Neural cell (in vitro differentiated cells): Measurements from ENCODE around the gene ART1. TPM values are rescaled to one million over a fixed set of nuclear protein-coding genes. Genes with fewer than 3 reads are reported as not detected.

Source experiments
- H2AFZ ChIP-seq: fragments of 200-600, 300-800 bp; sonication (generic), shearing (Covaris generic); 2 replicates; pipeline ENCODE4 v1.6.0; 2014; ENCODE audit warnings: low read depth, mild to moderate bottlenecking, antibody characterized with exemption, low read length, moderate library complexity
- H3F3A ChIP-seq: fragments of 200-600 bp; shearing (Covaris generic); 2 replicates; pipeline ENCODE4 v1.6.1; 2016; ENCODE audit warnings: mild to moderate bottlenecking, moderate library complexity, mixed read lengths, antibody characterized with exemption, low read length; ENCODE audit not compliant: insufficient read depth, poor library complexity, severe bottlenecking
- H3K27ac ChIP-seq: fragments of 200-600, 300-800 bp; sonication (generic), shearing (Covaris generic); 2 replicates; pipeline ENCODE4 v1.5.1; 2014; ENCODE audit warnings: mild to moderate bottlenecking, low read length, moderate library complexity
- H3K27me3 ChIP-seq: fragments of 300-800, 200-600 bp; sonication (generic), shearing (Covaris generic); 2 replicates; pipeline ENCODE4 v1.6.0; 2014; ENCODE audit warnings: mild to moderate bottlenecking, low read depth, low read length, moderate library complexity; ENCODE audit not compliant: insufficient read depth
- H3K36me3 ChIP-seq: fragments of 300-800, 200-600 bp; sonication (generic), shearing (Covaris generic); 2 replicates; pipeline ENCODE4 v1.5.1; 2014; ENCODE audit warnings: mild to moderate bottlenecking, antibody characterized with exemption, low read length, moderate library complexity; ENCODE audit not compliant: insufficient read depth
- H3K4me2 ChIP-seq: fragments of 300-800, 200-600 bp; sonication (generic), shearing (Covaris generic); 2 replicates; pipeline ENCODE4 v1.6.0; 2014; ENCODE audit warnings: mild to moderate bottlenecking, low read length
- H3K4me3 ChIP-seq: fragments of 300-800, 200-600 bp; sonication (generic), shearing (Covaris generic); 2 replicates; pipeline ENCODE4 v1.5.1; 2014; ENCODE audit warnings: mild to moderate bottlenecking, low read length, moderate library complexity
- H3K79me2 ChIP-seq: fragments of 200-600 bp; shearing (Covaris generic); replicated peaks from 2 replicates; pipeline ENCODE4 v1.6.0; 2014; ENCODE audit warnings: mild to moderate bottlenecking, low read length, moderate library complexity; ENCODE audit not compliant: insufficient read depth
- H3K9ac ChIP-seq: fragments of 300-800, 200-600 bp; sonication (generic), shearing (Covaris generic); 2 replicates; pipeline ENCODE4 v1.6.1; 2016; ENCODE audit warnings: mild to moderate bottlenecking, low read length, mixed read lengths
- H3K9me2 ChIP-seq: fragments of 200-600 bp; shearing (Covaris generic); 2 replicates; pipeline ENCODE4 v1.6.1; 2016; ENCODE audit warnings: mild to moderate bottlenecking, low read length, mixed read lengths; ENCODE audit not compliant: insufficient read depth
- H3K9me3 ChIP-seq: fragments of 200-600, 300-800 bp; sonication (generic), shearing (Covaris generic); 2 replicates; pipeline ENCODE4 v1.6.1; 2016; ENCODE audit warnings: mild to moderate bottlenecking, mixed run types, low read length, moderate library complexity, mixed read lengths
- H4K20me1 ChIP-seq: fragments of 200-600 bp; shearing (Covaris generic); 2 replicates; pipeline ENCODE4 v1.6.1; 2016; ENCODE audit warnings: mild to moderate bottlenecking, mixed run types; ENCODE audit not compliant: insufficient read depth
- EP300 ChIP-seq: fragments of 450-650 bp; conservative IDR thresholded peaks from 2 replicates; pipeline ENCODE4 v1.6.1; 2014; ENCODE audit warnings: antibody characterized with exemption, mild to moderate bottlenecking, moderate library complexity; ENCODE audit not compliant: poor library complexity, severe bottlenecking
- EZH2 ChIP-seq: fragments of 200-600, 300-800 bp; shearing (Covaris generic), sonication (generic); IDR thresholded peaks from 2 replicates; pipeline ENCODE4 v1.6.1; 2014; ENCODE audit warnings: antibody characterized with exemption, low read length, borderline replicate concordance, mild to moderate bottlenecking; ENCODE audit not compliant: insufficient read depth, poor library complexity, severe bottlenecking
- MXI1 ChIP-seq: fragments of 450-650 bp; conservative IDR thresholded peaks from 2 replicates; pipeline ENCODE4 v1.6.1; 2014; ENCODE audit warnings: antibody characterized with exemption, mild to moderate bottlenecking; ENCODE audit not compliant: poor library complexity, severe bottlenecking
- POLR2AphosphoS5 ChIP-seq: IDR thresholded peaks from 2 replicates; pipeline ENCODE4 v1.6.1; 2012
- RAD21 ChIP-seq: fragments of 450-650 bp; conservative IDR thresholded peaks from 2 replicates; pipeline ENCODE4 v1.6.1; 2014; ENCODE audit warnings: antibody characterized with exemption, mild to moderate bottlenecking, moderate library complexity
- TAF1 ChIP-seq: IDR thresholded peaks from 2 replicates; pipeline ENCODE4 v1.6.1; 2012; ENCODE audit warnings: low read depth
- polyA plus RNA-seq: library from polyadenylated mRNA; depleted of rRNA; stranded (reverse); fragments of >200 nt; gene quantifications from 2 replicates; pipeline ENCODE4 v1.2.3, GENCODE V29; 2014
- TF ChIP-seq, protein P1 (sequence below): IDR thresholded peaks from 2 replicates; pipeline ENCODE4 v1.6.1; 2012; ENCODE audit warnings: borderline replicate concordance
- TF ChIP-seq, protein P2 (sequence below): fragments of 450-650 bp; IDR thresholded peaks from 2 replicates; pipeline ENCODE4 v1.5.1; 2014; ENCODE audit warnings: antibody characterized with exemption, mild to moderate bottlenecking, moderate library complexity; ENCODE audit not compliant: poor library complexity, severe bottlenecking

Gene ART1
- polyA plus RNA-seq, 1 donor from 2014 or later: not detected

DNA sequence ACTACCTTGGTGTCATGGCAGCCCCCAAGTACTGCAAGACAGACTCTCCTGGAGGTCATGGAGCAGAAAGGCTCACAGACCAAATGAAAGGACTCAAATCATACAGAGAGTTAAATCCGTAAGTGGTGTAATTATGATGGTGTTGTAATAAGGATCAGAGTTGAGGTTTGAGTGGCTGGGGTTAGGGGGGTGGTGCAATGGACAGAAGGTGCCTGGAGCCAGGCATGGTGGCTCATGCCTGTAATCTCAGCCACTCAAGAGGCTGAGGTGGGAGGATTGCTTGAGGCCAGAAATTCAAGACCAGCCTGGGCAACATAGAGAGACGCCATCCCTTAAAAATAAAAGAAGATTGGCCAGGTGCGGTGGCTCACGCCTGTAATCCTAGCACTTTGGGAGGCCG is 21.8 kb upstream of the ART1 start:
- no peak for TF ChIP-seq EZH2
- no peaks in the 10 kb centered on the region for H3K79me2 ChIP-seq
- no peak overlapping the region for H3K9ac ChIP-seq
- H3K36me3 ChIP-seq: no peaks in the 10 kb centered on the region
- H3K4me2 ChIP-seq: no peak overlapping the region
- no peaks in the 10 kb centered on the region for H3K9me3 ChIP-seq
- H3K27me3 ChIP-seq: no peaks in the 10 kb centered on the region
- H3K9me2 ChIP-seq: no peaks in the 10 kb centered on the region
- no peak overlapping the region for H3K27ac ChIP-seq
- no peaks in the 10 kb centered on the region for H3F3A ChIP-seq
- H3K4me3 ChIP-seq: no peak overlapping the region
- H4K20me1 ChIP-seq: no peaks in the 10 kb centered on the region
- H2AFZ ChIP-seq: no peak overlapping the region

DNA sequence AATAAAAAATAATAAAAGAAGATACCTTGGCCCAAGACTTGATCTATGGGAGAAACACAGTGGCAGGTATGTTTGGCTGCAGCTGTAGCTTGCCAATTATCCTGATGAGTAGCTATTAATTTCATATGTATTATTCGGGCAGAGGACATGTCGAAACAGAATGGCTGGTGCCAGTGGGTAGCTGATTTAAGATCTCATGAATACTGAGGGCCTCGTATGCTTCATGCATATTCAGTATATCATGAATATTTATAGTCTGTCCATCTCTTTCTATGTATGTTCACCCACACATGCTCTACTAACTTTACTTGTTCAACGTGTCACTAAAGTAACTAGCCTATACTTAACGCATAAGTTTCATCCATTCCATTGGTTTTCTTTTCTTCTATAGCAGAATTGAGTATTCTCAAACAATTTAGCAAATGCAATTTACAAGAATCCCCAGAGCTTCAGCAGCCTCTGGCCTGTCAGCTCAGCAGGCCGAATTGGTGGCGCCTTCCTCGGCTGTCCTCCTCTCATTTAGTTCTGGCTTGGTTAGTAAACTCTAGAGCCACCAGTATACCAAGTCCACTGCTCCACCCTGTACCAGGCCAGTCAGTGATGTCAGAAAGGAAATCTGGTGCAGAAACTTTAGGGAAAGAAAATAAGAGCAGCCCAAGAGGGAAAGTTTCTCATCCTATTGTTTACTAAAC is 21.0 kb upstream of the ART1 start:
- H3K79me2 ChIP-seq: no peaks in the 10 kb centered on the region
- H3K9me3 ChIP-seq: no peaks in the 10 kb centered on the region
- H3K27me3 ChIP-seq: no peaks in the 10 kb centered on the region
- no peaks in the 10 kb centered on the region for H4K20me1 ChIP-seq
- H3F3A ChIP-seq: no peaks in the 10 kb centered on the region
- H3K4me2 ChIP-seq: no peak overlapping the region
- H3K36me3 ChIP-seq: no peaks in the 10 kb centered on the region
- TF ChIP-seq RAD21: no peak
- TF ChIP-seq EP300: no peak
- TF ChIP-seq, protein P1, sequence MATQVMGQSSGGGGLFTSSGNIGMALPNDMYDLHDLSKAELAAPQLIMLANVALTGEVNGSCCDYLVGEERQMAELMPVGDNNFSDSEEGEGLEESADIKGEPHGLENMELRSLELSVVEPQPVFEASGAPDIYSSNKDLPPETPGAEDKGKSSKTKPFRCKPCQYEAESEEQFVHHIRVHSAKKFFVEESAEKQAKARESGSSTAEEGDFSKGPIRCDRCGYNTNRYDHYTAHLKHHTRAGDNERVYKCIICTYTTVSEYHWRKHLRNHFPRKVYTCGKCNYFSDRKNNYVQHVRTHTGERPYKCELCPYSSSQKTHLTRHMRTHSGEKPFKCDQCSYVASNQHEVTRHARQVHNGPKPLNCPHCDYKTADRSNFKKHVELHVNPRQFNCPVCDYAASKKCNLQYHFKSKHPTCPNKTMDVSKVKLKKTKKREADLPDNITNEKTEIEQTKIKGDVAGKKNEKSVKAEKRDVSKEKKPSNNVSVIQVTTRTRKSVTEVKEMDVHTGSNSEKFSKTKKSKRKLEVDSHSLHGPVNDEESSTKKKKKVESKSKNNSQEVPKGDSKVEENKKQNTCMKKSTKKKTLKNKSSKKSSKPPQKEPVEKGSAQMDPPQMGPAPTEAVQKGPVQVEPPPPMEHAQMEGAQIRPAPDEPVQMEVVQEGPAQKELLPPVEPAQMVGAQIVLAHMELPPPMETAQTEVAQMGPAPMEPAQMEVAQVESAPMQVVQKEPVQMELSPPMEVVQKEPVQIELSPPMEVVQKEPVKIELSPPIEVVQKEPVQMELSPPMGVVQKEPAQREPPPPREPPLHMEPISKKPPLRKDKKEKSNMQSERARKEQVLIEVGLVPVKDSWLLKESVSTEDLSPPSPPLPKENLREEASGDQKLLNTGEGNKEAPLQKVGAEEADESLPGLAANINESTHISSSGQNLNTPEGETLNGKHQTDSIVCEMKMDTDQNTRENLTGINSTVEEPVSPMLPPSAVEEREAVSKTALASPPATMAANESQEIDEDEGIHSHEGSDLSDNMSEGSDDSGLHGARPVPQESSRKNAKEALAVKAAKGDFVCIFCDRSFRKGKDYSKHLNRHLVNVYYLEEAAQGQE: no peak
- TF ChIP-seq MXI1: no peak
- no peak for TF ChIP-seq POLR2AphosphoS5
- no peak for TF ChIP-seq TAF1
- H3K27ac ChIP-seq: no peak overlapping the region
- H2AFZ ChIP-seq: no peak overlapping the region
- H3K9me2 ChIP-seq: no peaks in the 10 kb centered on the region
- no peak overlapping the region for H3K9ac ChIP-seq
- H3K4me3 ChIP-seq: no peak overlapping the region

- H3K4me2 ChIP-seq: no peak overlapping the region
- TF ChIP-seq RAD21 (no peak), TAF1 (no peak), MXI1 (no peak), POLR2AphosphoS5 (no peak)
- TF ChIP-seq, protein P1: no peak
- TF ChIP-seq, protein P2, sequence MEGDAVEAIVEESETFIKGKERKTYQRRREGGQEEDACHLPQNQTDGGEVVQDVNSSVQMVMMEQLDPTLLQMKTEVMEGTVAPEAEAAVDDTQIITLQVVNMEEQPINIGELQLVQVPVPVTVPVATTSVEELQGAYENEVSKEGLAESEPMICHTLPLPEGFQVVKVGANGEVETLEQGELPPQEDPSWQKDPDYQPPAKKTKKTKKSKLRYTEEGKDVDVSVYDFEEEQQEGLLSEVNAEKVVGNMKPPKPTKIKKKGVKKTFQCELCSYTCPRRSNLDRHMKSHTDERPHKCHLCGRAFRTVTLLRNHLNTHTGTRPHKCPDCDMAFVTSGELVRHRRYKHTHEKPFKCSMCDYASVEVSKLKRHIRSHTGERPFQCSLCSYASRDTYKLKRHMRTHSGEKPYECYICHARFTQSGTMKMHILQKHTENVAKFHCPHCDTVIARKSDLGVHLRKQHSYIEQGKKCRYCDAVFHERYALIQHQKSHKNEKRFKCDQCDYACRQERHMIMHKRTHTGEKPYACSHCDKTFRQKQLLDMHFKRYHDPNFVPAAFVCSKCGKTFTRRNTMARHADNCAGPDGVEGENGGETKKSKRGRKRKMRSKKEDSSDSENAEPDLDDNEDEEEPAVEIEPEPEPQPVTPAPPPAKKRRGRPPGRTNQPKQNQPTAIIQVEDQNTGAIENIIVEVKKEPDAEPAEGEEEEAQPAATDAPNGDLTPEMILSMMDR: no peak
- H3K27ac ChIP-seq: no peak overlapping the region
- no peaks in the 10 kb centered on the region for H3K9me2 ChIP-seq
- H3K79me2 ChIP-seq: no peaks in the 10 kb centered on the region
- no peaks in the 10 kb centered on the region for H3K27me3 ChIP-seq
- H3K4me3 ChIP-seq: no peak overlapping the region
- no peak overlapping the region for H3K9ac ChIP-seq
- H2AFZ ChIP-seq: no peak overlapping the region
- no peaks in the 10 kb centered on the region for H3K9me3 ChIP-seq
- no peaks in the 10 kb centered on the region for H3K36me3 ChIP-seq
- H3F3A ChIP-seq: no peaks in the 10 kb centered on the region
- no peaks in the 10 kb centered on the region for H4K20me1 ChIP-seq
These were observed 18.5 kb upstream of the ART1 start for GRCh38 chr11:3626250-3626960.
